Colonic mucosa (tissue), 4 donors: Measurements from ENCODE around the gene SF3B2. TPM values are rescaled to one million over a fixed set of nuclear protein-coding genes. Genes with fewer than 3 reads are reported as not detected.
"Not testable (repeated sequence)": the region's sequence is repeated elsewhere in the genome, so short reads cannot be mapped to it uniquely, and the experiment has no call there.

Source experiments
- DNase-seq: peaks from one replicate; pipeline ENCODE4 v3.0.0-alpha.2; 2020
- H3K27ac ChIP-seq: fragments of 200-600 bp; one replicate; pipeline ENCODE4 v1.8.0; 2021
- H3K27me3 ChIP-seq: fragments of 200-600 bp; one replicate; pipeline ENCODE4 v1.8.0; 2021
- H3K36me3 ChIP-seq: fragments of 200-600 bp; one replicate; pipeline ENCODE4 v1.8.0; 2021
- H3K4me1 ChIP-seq: fragments of 200-600 bp; one replicate; pipeline ENCODE4 v1.8.0; 2021; ENCODE audit warnings: mild to moderate bottlenecking
- H3K4me3 ChIP-seq: fragments of 200-600 bp; one replicate; pipeline ENCODE4 v1.8.0; 2021
- H3K9ac ChIP-seq, 2 donors: one replicate each; pipeline ENCODE4 v1.7.0; 2013; ENCODE audit warnings: control low read depth in 2 of 2, low read depth in 2 of 2, low read length in 2 of 2
- H3K9me3 ChIP-seq: fragments of 200-600 bp; one replicate; pipeline ENCODE4 v1.8.0; 2021
- CTCF ChIP-seq: fragments of 200-600 bp; IDR thresholded peaks from one replicate; pipeline ENCODE4 v1.8.0; 2022; ENCODE audit warnings: antibody characterized with exemption, mild to moderate bottlenecking
- intact Hi-C: fragments of 100-400 bp; cut with DNase I; formaldehyde crosslinking; loops from one replicate; pipeline ENCODE4 v1.14.1; 2022
- total RNA-seq, 2 donors: library from RNA; stranded (reverse); fragmentation: NEBNext Ultra II Directional in 1 of 2; extraction: Animal tissue kit (Norgen Biotek cat#: 25700) in 1 of 2; gene quantifications; one replicate each; pipeline ENCODE4 v1.2.1, GENCODE V29; 2021
- donor health status: healthy.
- donor health status: DM: no; HTN: no; CAD: no.
- donor health status: DM: no; HTN: no; CAD: no.

SF3B2 gene
- total RNA-seq, 2 donors from 2014 or later, result 139 to 196 TPM

GRCh38 chr11:66006891-66007176, 45.3 kb upstream of the SF3B2 start:
- Histone ChIP-seq H3K4me3 (no peak overlapping the region), H3K9me3 (no peaks in the 10 kb centered on the region), H3K4me1 (peaks cover 3% of the 10 kb centered on the region), H3K9ac (no peak overlapping the region), H3K36me3 (no peaks in the 10 kb centered on the region), H3K27ac (no peak overlapping the region), H3K27me3 (peaks cover 5% of the 10 kb centered on the region)
- intact Hi-C loops, result no loop called here
- TF ChIP-seq CTCF, result no peak
- no peak for DNase-seq

GRCh38 chr11:66007201-66007634, 44.9 kb upstream of the SF3B2 start:
- intact Hi-C loops, result no loop called here
- Histone ChIP-seq H3K9ac (no peak overlapping the region), H3K4me3 (no peak overlapping the region), H3K27ac (no peak overlapping the region), H3K36me3 (no peaks in the 10 kb centered on the region), H3K27me3 (peaks cover 9% of the 10 kb centered on the region), H3K9me3 (no peaks in the 10 kb centered on the region), H3K4me1 (peaks cover 3% of the 10 kb centered on the region)
- no peak for TF ChIP-seq CTCF
- no peak for DNase-seq

GRCh38 chr11:66008095-66008467, 44.1 kb upstream of the SF3B2 start:
- Histone ChIP-seq H3K9ac (no peak overlapping the region), H3K27me3 (peaks cover 15% of the 10 kb centered on the region), H3K4me1 (peaks cover 3% of the 10 kb centered on the region), H3K9me3 (no peaks in the 10 kb centered on the region), H3K36me3 (no peaks in the 10 kb centered on the region), H3K27ac (no peak overlapping the region), H3K4me3 (no peak overlapping the region)
- no peak for DNase-seq
- TF ChIP-seq CTCF, result no peak
- intact Hi-C loops, result no loop called here

- DNase-seq, result no peak
- H3K9me3 ChIP-seq, result no peaks in the 10 kb centered on the region
- intact Hi-C loops, result no loop called here
- H3K27me3 ChIP-seq, result peaks cover 17% of the 10 kb centered on the region
- no peak overlapping the region for H3K9ac ChIP-seq
- no peak overlapping the region for H3K4me3 ChIP-seq
- no peak overlapping the region for H3K27ac ChIP-seq
- TF ChIP-seq CTCF, result no peak
- H3K4me1 ChIP-seq, result no peaks in the 10 kb centered on the region
- H3K36me3 ChIP-seq, result no peaks in the 10 kb centered on the region
Observed at GRCh38 chr11:66008468-66009101, 43.6 kb upstream of the SF3B2 start.

GRCh38 chr11:66010036-66010435, 42.1 kb upstream of the SF3B2 start:
- H3K4me1 ChIP-seq, H3K27ac ChIP-seq, H3K9ac ChIP-seq, H3K4me3 ChIP-seq, DNase-seq, H3K36me3 ChIP-seq, H3K9me3 ChIP-seq, intact Hi-C loops: not testable (repeated sequence)
- peaks cover 17% of the 10 kb centered on the region for H3K27me3 ChIP-seq

- intact Hi-C loops, result no loop called here
- Histone ChIP-seq H3K27ac (no peak overlapping the region), H3K9me3 (no peaks in the 10 kb centered on the region), H3K9ac (peak overlapping the region in 1 of 2 donors; percentile 24), H3K4me1 (no peaks in the 10 kb centered on the region), H3K4me3 (no peak overlapping the region), H3K27me3 (peaks cover 17% of the 10 kb centered on the region), H3K36me3 (no peaks in the 10 kb centered on the region)
- TF ChIP-seq CTCF, result no peak
- no peak for DNase-seq
Observed at GRCh38 chr11:66011239-66011784, 40.9 kb upstream of the SF3B2 start.
